ENCODE measurements around the gene SEZ6L. TPM values are rescaled to one million over a fixed set of nuclear protein-coding genes. Genes with fewer than 3 reads are reported as not detected.

Gene SEZ6L
- total RNA-seq, 1 experiment from 2014 or later = not detected

- TF ChIP-seq ELF1 (IDR thresholded peaks at IDR 0.05; ENCODE audit: borderline replicate concordance, low read depth) = no peak
Observed at GRCh38 chr22:26238596-26238995, 69.3 kb downstream of the SEZ6L start (continued).

- H3K79me2 ChIP-seq (ENCODE audit: insufficient read depth, low read length) = no peaks in the 10 kb centered on the region
- no peak for DNase-seq (ENCODE audit: low read depth, low spot score)
- no peaks in the 10 kb centered on the region for H4K20me1 ChIP-seq (ENCODE audit: insufficient read depth)
- H3K36me3 ChIP-seq (ENCODE audit: control insufficient read depth in 1 of 2, insufficient read depth in 2 of 2, low read length in 2 of 2) = no peaks in the 10 kb centered on the region
- no peak for TF ChIP-seq CBX3 (IDR thresholded peaks at IDR 0.05; ENCODE audit: low read depth)
- no peak for TF ChIP-seq SRF (IDR thresholded peaks at IDR 0.05; ENCODE audit: low read depth)
- TF ChIP-seq ZNF274 (IDR thresholded peaks at IDR 0.05; ENCODE audit: low read depth, low read length) = no peak
- TF ChIP-seq ATF3 (IDR thresholded peaks at IDR 0.05) = no peak
- TF ChIP-seq ZBTB33 (IDR thresholded peaks at IDR 0.05; ENCODE audit: extremely low read depth, insufficient replicate concordance, low read length) = no peak
- H3K27ac ChIP-seq (ENCODE audit: low read depth, low read length) = no peak overlapping the region
- H3K9me3 ChIP-seq (ENCODE audit: control insufficient read depth in 1 of 2, insufficient read depth in 1 of 2, low read depth in 1 of 2, low read length in 2 of 2) = no peaks in the 10 kb centered on the region
- no peak overlapping the region for H2AFZ ChIP-seq (ENCODE audit: low read depth, low read length, poor library complexity, severe bottlenecking)
- H3K9ac ChIP-seq (ENCODE audit: low read length) = no peak overlapping the region
- no peaks in the 10 kb centered on the region for H3K4me1 ChIP-seq (ENCODE audit: control insufficient read depth in 1 of 2, insufficient read depth in 2 of 2, low read length in 2 of 2)
- ChIA-PET CTCF (no interaction called here), POLR2A (no interaction called here), RAD21 (ENCODE audit: low non-redundant PET in 1 of 2, low total read pairs in 2 of 2, uncharacterized antibody in 2 of 2, unreplicated experiment in 2 of 2) (no interaction called here)
- no peaks in the 10 kb centered on the region for H3K9me2 ChIP-seq (ENCODE audit: insufficient read depth)
- intact Hi-C loops (cut with micrococcal nuclease) = no loop called here
- no peak overlapping the region for H3K4me3 ChIP-seq (replicated peaks in 1 of 2; ENCODE audit: low read depth in 1 of 2, low read length in 2 of 2)
- ATAC-seq = no peak
- H3K4me2 ChIP-seq (ENCODE audit: low read length) = no peak overlapping the region
- no TSS peak for BruUV-seq (replicated peaks)
- peaks cover 76% of the 10 kb centered on the region for H3K27me3 ChIP-seq (ENCODE audit: insufficient read depth, low read length)
Observed at GRCh38 chr22:26239581-26239980, 70.3 kb downstream of the SEZ6L start.

- Histone ChIP-seq H2AFZ (ENCODE audit: low read depth, low read length, poor library complexity, severe bottlenecking) (no peak overlapping the region), H3K79me2 (ENCODE audit: insufficient read depth, low read length) (no peaks in the 10 kb centered on the region), H3K4me1 (ENCODE audit: control insufficient read depth in 1 of 2, insufficient read depth in 2 of 2, low read length in 2 of 2) (no peaks in the 10 kb centered on the region), H3K27ac (ENCODE audit: low read depth, low read length) (no peak overlapping the region), H3K9me3 (ENCODE audit: control insufficient read depth in 1 of 2, insufficient read depth in 1 of 2, low read depth in 1 of 2, low read length in 2 of 2) (no peaks in the 10 kb centered on the region), H3K36me3 (ENCODE audit: control insufficient read depth in 1 of 2, insufficient read depth in 2 of 2, low read length in 2 of 2) (no peaks in the 10 kb centered on the region), H3K4me3 (replicated peaks in 1 of 2; ENCODE audit: low read depth in 1 of 2, low read length in 2 of 2) (no peak overlapping the region), H3K9ac (ENCODE audit: low read length) (no peak overlapping the region), H3K4me2 (ENCODE audit: low read length) (no peak overlapping the region), H3K9me2 (ENCODE audit: insufficient read depth) (no peaks in the 10 kb centered on the region), H4K20me1 (ENCODE audit: insufficient read depth) (no peaks in the 10 kb centered on the region), H3K27me3 (ENCODE audit: insufficient read depth, low read length) (peaks cover 70% of the 10 kb centered on the region)
- intact Hi-C loops (cut with micrococcal nuclease) = no loop called here
- DNase-seq (ENCODE audit: low read depth, low spot score) (no peak), ATAC-seq (no peak)
- ChIA-PET CTCF (no interaction called here), POLR2A (no interaction called here), RAD21 (ENCODE audit: low non-redundant PET in 1 of 2, low total read pairs in 2 of 2, uncharacterized antibody in 2 of 2, unreplicated experiment in 2 of 2) (no interaction called here)
- no TSS peak for BruUV-seq (replicated peaks)
- no peak for TF ChIP-seq FOSL1 (IDR thresholded peaks at IDR 0.05; ENCODE audit: low read depth)
- TF ChIP-seq EGR1 (IDR thresholded peaks at IDR 0.05; ENCODE audit: low read depth) = no peak
- TF ChIP-seq REST (IDR thresholded peaks at IDR 0.05; ENCODE audit: low read depth) = no peak
- no peak for TF ChIP-seq SP1 (IDR thresholded peaks at IDR 0.05; ENCODE audit: low read depth)
- TF ChIP-seq RAD21 (IDR thresholded peaks at IDR 0.05; ENCODE audit: low read depth) = no peak
- TF ChIP-seq MAX (IDR thresholded peaks at IDR 0.05) = no peak
- no peak for TF ChIP-seq ELF1 (IDR thresholded peaks at IDR 0.05; ENCODE audit: borderline replicate concordance, low read depth)
- TF ChIP-seq POLR2A (IDR thresholded peaks at IDR 0.05; ENCODE audit: borderline replicate concordance, extremely low read depth, insufficient read depth, insufficient read length) = no peak
- no peak for TF ChIP-seq SIN3A (IDR thresholded peaks at IDR 0.05; ENCODE audit: low read depth)
- TF ChIP-seq TCF7L2 (IDR thresholded peaks at IDR 0.05; ENCODE audit: borderline replicate concordance, extremely low read depth, insufficient read depth, insufficient read length) = no peak
Observed at GRCh38 chr22:26241361-26241760, 72.1 kb downstream of the SEZ6L start.

Data from HCT116 (cell line).